ENCODE measurements around the gene SLC51A.

The SLC51A gene

GRCh38 chr3:196217307-196218154, 1.2 kb downstream of the SLC51A start:
- DNase-seq, result no peak

GRCh38 chr3:196218155-196218712, 1.9 kb downstream of the SLC51A start:
- no peak for DNase-seq

GRCh38 chr3:196219194-196219969, 3.0 kb downstream of the SLC51A start:
- DNase-seq, result peak; percentile 82

- DNase-seq, result no peak
These were observed 3.6 kb downstream of the SLC51A start for GRCh38 chr3:196219970-196220311.

GRCh38 chr3:196220587-196220986, 4.3 kb downstream of the SLC51A start:
- no peak for DNase-seq

- no peak for DNase-seq
These were observed 4.7 kb downstream of the SLC51A start for GRCh38 chr3:196220991-196221390.

- DNase-seq, result no peak
These were observed 6.7 kb downstream of the SLC51A start for GRCh38 chr3:196222876-196223595.

- no peak for DNase-seq
These were observed 8.8 kb downstream of the SLC51A start for GRCh38 chr3:196225086-196225485.

GRCh38 chr3:196225763-196226364, 9.5 kb downstream of the SLC51A start:
- no peak for DNase-seq

- DNase-seq, result no peak
These were observed 10.8 kb downstream of the SLC51A start for GRCh38 chr3:196227121-196227561.

GRCh38 chr3:196227629-196228493, 11.5 kb downstream of the SLC51A start:
- DNase-seq, result no peak

- no peak for DNase-seq
These were observed 16.0 kb downstream of the SLC51A start for GRCh38 chr3:196232154-196232881.

GRCh38 chr3:196232882-196233251, 16.5 kb downstream of the SLC51A start:
- DNase-seq, result no peak

- DNase-seq, result no peak
These were observed 19.3 kb downstream of the SLC51A start for GRCh38 chr3:196235452-196236122.

GRCh38 chr3:196236223-196236622, 19.9 kb downstream of the SLC51A start:
- DNase-seq, result no peak

- no peak for DNase-seq
These were observed 20.9 kb downstream of the SLC51A start for GRCh38 chr3:196237203-196237602.

GRCh38 chr3:196238612-196239560, 22.6 kb downstream of the SLC51A start:
- DNase-seq, result no peak

- no peak for DNase-seq
These were observed 24.1 kb downstream of the SLC51A start for GRCh38 chr3:196240424-196240823.

- no peak for DNase-seq
These were observed 25.4 kb downstream of the SLC51A start for GRCh38 chr3:196241704-196242103.

Measured in RPMI8226 (cell line).